Measurements from ENCODE around the gene YAE1. TPM values are rescaled to one million over a fixed set of nuclear protein-coding genes. Genes with fewer than 3 reads are reported as not detected.

YAE1 gene
- total RNA-seq, 4 donors from 2014 or later = 13.3 to 15.9 (median 14.3) TPM

- Histone ChIP-seq H3K9me3 (no peaks in the 10 kb centered on the region), H3K27me3 (no peaks in the 10 kb centered on the region), H3K36me3 (no peaks in the 10 kb centered on the region), H3K27ac (no peak overlapping the region), H3K4me3 (no peak overlapping the region), H3K4me1 (peaks cover 11% of the 10 kb centered on the region)
- TF ChIP-seq POLR2AphosphoS5 (IDR thresholded peaks at IDR 0.05) = no peak
- TF ChIP-seq POLR2A (IDR thresholded peaks at IDR 0.05) = no peak
- TF ChIP-seq EP300 (IDR thresholded peaks at IDR 0.05) = no peak
- no peak for DNase-seq (ENCODE audit: low spot score in 2 of 2)
- 96% methylated on average over 1 of the region's 1 CpG for WGBS
Observed at GRCh38 chr7:39605087-39605486, 38.9 kb downstream of the YAE1 start.

GRCh38 chr7:39606352-39606751 lies 40.1 kb downstream of the YAE1 start:
- Histone ChIP-seq H3K27ac (no peak overlapping the region), H3K36me3 (no peaks in the 10 kb centered on the region), H3K27me3 (no peaks in the 10 kb centered on the region), H3K4me1 (peaks cover 11% of the 10 kb centered on the region), H3K4me3 (no peak overlapping the region), H3K9me3 (no peaks in the 10 kb centered on the region)
- WGBS = 77% methylated on average over 2 of the region's 2 CpGs
- no peak for DNase-seq (ENCODE audit: low spot score in 2 of 2)
- no peak for TF ChIP-seq CTCF (IDR thresholded peaks at IDR 0.05)
- TF ChIP-seq POLR2A (IDR thresholded peaks at IDR 0.05) = no peak
- TF ChIP-seq EP300 (IDR thresholded peaks at IDR 0.05) = no peak
- TF ChIP-seq POLR2AphosphoS5 (IDR thresholded peaks at IDR 0.05) = no peak

DNA sequence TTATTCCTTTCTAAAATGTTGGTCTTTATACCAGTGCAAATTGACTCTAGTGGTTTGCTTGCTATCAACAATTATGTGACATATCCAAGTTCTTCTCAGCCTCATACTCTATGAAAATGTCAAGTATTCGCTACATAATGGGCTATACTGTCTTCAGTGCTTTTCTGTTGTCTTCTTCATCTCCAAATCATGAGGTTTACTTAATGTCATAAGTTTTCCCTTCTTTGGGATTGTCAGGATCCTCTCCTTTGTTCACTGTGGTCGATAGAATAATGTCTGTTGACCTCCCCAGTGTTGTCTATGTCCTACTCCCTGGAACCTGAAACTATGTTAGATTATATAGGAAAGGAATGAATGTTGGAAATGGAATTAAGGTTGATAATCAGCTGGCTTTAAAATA lies 40.7 kb downstream of the YAE1 start:
- H3K36me3 ChIP-seq = no peaks in the 10 kb centered on the region
- no peaks in the 10 kb centered on the region for H3K9me3 ChIP-seq
- no peak for DNase-seq (ENCODE audit: low spot score in 2 of 2)
- H3K4me1 ChIP-seq = peaks cover 11% of the 10 kb centered on the region
- TF ChIP-seq CTCF (IDR thresholded peaks at IDR 0.05) (no peak), POLR2A (IDR thresholded peaks at IDR 0.05) (no peak), POLR2AphosphoS5 (IDR thresholded peaks at IDR 0.05) (no peak), EP300 (IDR thresholded peaks at IDR 0.05) (no peak)
- 97% methylated on average over 2 of the region's 2 CpGs for WGBS
- H3K27me3 ChIP-seq = no peaks in the 10 kb centered on the region
- no peak overlapping the region for H3K4me3 ChIP-seq
- H3K27ac ChIP-seq = no peak overlapping the region

GRCh38 chr7:39607865-39608264 lies 41.7 kb downstream of the YAE1 start:
- Histone ChIP-seq H3K27ac (no peak overlapping the region), H3K4me3 (no peak overlapping the region), H3K36me3 (no peaks in the 10 kb centered on the region), H3K27me3 (no peaks in the 10 kb centered on the region), H3K9me3 (no peaks in the 10 kb centered on the region), H3K4me1 (peaks cover 11% of the 10 kb centered on the region)
- no peak for DNase-seq (ENCODE audit: low spot score in 2 of 2)
- TF ChIP-seq POLR2A (IDR thresholded peaks at IDR 0.05) (no peak), CTCF (IDR thresholded peaks at IDR 0.05) (no peak), POLR2AphosphoS5 (IDR thresholded peaks at IDR 0.05) (no peak), EP300 (IDR thresholded peaks at IDR 0.05) (no peak)
- 85% methylated on average over 2 of the region's 2 CpGs for WGBS

DNA sequence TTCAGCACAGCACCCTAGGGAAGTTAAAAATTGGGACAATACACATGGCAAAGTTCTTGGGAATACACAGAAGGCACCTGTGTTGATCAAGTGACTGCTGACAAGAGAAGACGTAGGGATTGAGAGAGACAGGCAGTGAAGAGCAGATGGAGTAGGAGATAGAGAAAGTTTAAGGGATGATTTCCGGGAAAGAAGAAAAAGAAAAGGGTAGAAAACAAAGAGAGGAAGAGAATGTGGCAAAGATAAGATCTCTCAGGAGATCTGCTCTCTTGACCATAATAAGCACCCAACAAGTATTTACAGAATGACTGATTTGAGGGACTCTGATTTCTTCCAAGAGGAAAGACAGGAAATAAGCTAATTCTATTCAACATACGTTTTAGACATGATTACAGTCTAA lies 42.1 kb downstream of the YAE1 start:
- TF ChIP-seq POLR2AphosphoS5 (IDR thresholded peaks at IDR 0.05) (no peak), CTCF (IDR thresholded peaks at IDR 0.05) (no peak), POLR2A (IDR thresholded peaks at IDR 0.05) (no peak), EP300 (IDR thresholded peaks at IDR 0.05) (no peak)
- no peak for DNase-seq (ENCODE audit: low spot score in 2 of 2)
- WGBS = 71% methylated on average over 3 of the region's 3 CpGs
- H3K4me3 ChIP-seq = no peak overlapping the region
- H3K36me3 ChIP-seq = no peaks in the 10 kb centered on the region
- H3K27ac ChIP-seq = no peak overlapping the region
- no peaks in the 10 kb centered on the region for H3K9me3 ChIP-seq
- peaks cover 11% of the 10 kb centered on the region for H3K4me1 ChIP-seq
- H3K27me3 ChIP-seq = no peaks in the 10 kb centered on the region

All from suprapubic skin (tissue), 4 donors.